Measurements from ENCODE around the gene MT1A. TPM values are rescaled to one million over a fixed set of nuclear protein-coding genes. Genes with fewer than 3 reads are reported as not detected.

MT1A gene
- total and polyA plus RNA-seq, 2 experiments from 2014 or later = 1.9 TPM; not detected in 1

DNA sequence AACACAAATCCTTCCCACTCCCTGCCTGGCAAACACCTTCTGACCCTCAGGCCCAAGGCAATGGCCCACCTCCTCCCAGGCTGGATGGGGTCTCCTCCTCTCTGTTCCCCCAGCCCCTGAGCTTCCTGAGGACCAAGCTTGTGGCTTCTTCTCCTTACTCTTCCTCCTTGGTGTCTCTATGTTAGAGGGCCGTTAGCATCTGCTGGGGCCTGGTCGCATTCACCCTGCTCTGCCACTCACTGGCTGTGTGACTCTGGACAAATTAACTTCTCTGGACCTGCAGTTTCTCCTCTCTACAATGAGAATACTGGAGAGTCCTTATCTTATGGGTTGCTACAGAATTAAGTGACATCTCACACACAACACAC, 30.8 kb upstream of the MT1A start:
- Histone ChIP-seq H4K20me1 (ENCODE audit: insufficient read depth, poor library complexity, severe bottlenecking) (no peaks in the 10 kb centered on the region), H3K4me1 (ENCODE audit: insufficient read depth) (peaks cover 26% of the 10 kb centered on the region), H3K36me3 (replicated peaks; ENCODE audit: insufficient read depth, low read depth) (no peaks in the 10 kb centered on the region), H3K27me3 (peaks cover 4% of the 10 kb centered on the region), H3K27ac (peak overlapping the region; percentile 87), H3K9me3 (ENCODE audit: low read depth) (no peaks in the 10 kb centered on the region), H3K4me3 (no peak overlapping the region), H3K4me2 (peak overlapping the region; percentile 77), H3K79me2 (no peaks in the 10 kb centered on the region), H2AFZ (no peak overlapping the region), H3K9me2 (replicated peaks; ENCODE audit: insufficient read depth) (no peaks in the 10 kb centered on the region)
- TF ChIP-seq EZH2 (IDR thresholded peaks at IDR 0.05; ENCODE audit: borderline replicate concordance) (no peak), EZH2phosphoT487 (IDR thresholded peaks at IDR 0.05; ENCODE audit: low read depth, severe bottlenecking, unreplicated experiment) (no peak)
- TF ChIP-seq, protein P1, sequence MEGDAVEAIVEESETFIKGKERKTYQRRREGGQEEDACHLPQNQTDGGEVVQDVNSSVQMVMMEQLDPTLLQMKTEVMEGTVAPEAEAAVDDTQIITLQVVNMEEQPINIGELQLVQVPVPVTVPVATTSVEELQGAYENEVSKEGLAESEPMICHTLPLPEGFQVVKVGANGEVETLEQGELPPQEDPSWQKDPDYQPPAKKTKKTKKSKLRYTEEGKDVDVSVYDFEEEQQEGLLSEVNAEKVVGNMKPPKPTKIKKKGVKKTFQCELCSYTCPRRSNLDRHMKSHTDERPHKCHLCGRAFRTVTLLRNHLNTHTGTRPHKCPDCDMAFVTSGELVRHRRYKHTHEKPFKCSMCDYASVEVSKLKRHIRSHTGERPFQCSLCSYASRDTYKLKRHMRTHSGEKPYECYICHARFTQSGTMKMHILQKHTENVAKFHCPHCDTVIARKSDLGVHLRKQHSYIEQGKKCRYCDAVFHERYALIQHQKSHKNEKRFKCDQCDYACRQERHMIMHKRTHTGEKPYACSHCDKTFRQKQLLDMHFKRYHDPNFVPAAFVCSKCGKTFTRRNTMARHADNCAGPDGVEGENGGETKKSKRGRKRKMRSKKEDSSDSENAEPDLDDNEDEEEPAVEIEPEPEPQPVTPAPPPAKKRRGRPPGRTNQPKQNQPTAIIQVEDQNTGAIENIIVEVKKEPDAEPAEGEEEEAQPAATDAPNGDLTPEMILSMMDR (IDR thresholded peaks at IDR 0.05; ENCODE audit: poor library complexity) = no peak
- no peak for DNase-seq (ENCODE audit: low spot score)
- 83% methylated on average over 2 of the region's 2 CpGs for WGBS (ENCODE audit: low lambda C conversion rate, missing lambda C conversion rate)

- Histone ChIP-seq H3K27ac (peak within 1 kb of the TSS; percentile 87), H4K20me1 (ENCODE audit: insufficient read depth, poor library complexity, severe bottlenecking) (no peaks in the 10 kb centered on the region), H2AFZ (no peak within 1 kb of the TSS), H3K27me3 (peaks cover 4% of the 10 kb centered on the region), H3K9me2 (replicated peaks; ENCODE audit: insufficient read depth) (no peaks in the 10 kb centered on the region), H3K79me2 (no peaks in the 10 kb centered on the region), H3K4me1 (ENCODE audit: insufficient read depth) (peaks cover 26% of the 10 kb centered on the region), H3K36me3 (replicated peaks; ENCODE audit: insufficient read depth, low read depth) (no peaks in the 10 kb centered on the region), H3K9me3 (ENCODE audit: low read depth) (no peaks in the 10 kb centered on the region), H3K4me3 (peak within 1 kb of the TSS; percentile 6), H3K4me2 (peak within 1 kb of the TSS; percentile 82)
- 9% methylated on average over 62 of the region's 62 CpGs for WGBS (ENCODE audit: low lambda C conversion rate, missing lambda C conversion rate)
- TF ChIP-seq, protein P1 (IDR thresholded peaks at IDR 0.05; ENCODE audit: poor library complexity) = no peak
- TF ChIP-seq EZH2 (IDR thresholded peaks at IDR 0.05; ENCODE audit: borderline replicate concordance) = no peak
- TF ChIP-seq EZH2phosphoT487 (IDR thresholded peaks at IDR 0.05; ENCODE audit: low read depth, severe bottlenecking, unreplicated experiment) = no peak
- DNase-seq (ENCODE audit: low spot score) = peak; percentile 98
Observed at GRCh38 chr16:56608043-56608875, 30.2 kb upstream of the MT1A start, which contains the start of gene MT2A. TSS of gene MT2A (plus strand) at chr16:56608584. CDS start at chr16:56608656, 72 bp downstream.

- TF ChIP-seq EZH2 (IDR thresholded peaks at IDR 0.05; ENCODE audit: borderline replicate concordance) (no peak), EZH2phosphoT487 (IDR thresholded peaks at IDR 0.05; ENCODE audit: low read depth, severe bottlenecking, unreplicated experiment) (no peak)
- TF ChIP-seq, protein P1 (IDR thresholded peaks at IDR 0.05; ENCODE audit: poor library complexity) = no peak
- Histone ChIP-seq H3K9me2 (replicated peaks; ENCODE audit: insufficient read depth) (no peaks in the 10 kb centered on the region), H2AFZ (no peak overlapping the region), H3K27me3 (peaks cover 4% of the 10 kb centered on the region), H3K27ac (peak overlapping the region; percentile 12), H3K9me3 (ENCODE audit: low read depth) (no peaks in the 10 kb centered on the region), H4K20me1 (ENCODE audit: insufficient read depth, poor library complexity, severe bottlenecking) (no peaks in the 10 kb centered on the region), H3K4me3 (no peak overlapping the region), H3K36me3 (replicated peaks; ENCODE audit: insufficient read depth, low read depth) (no peaks in the 10 kb centered on the region), H3K4me2 (peak overlapping the region; percentile 82), H3K79me2 (no peaks in the 10 kb centered on the region), H3K4me1 (ENCODE audit: insufficient read depth) (peaks cover 26% of the 10 kb centered on the region)
- WGBS (ENCODE audit: low lambda C conversion rate, missing lambda C conversion rate) = 5% methylated on average over 21 of the region's 21 CpGs
- DNase-seq (ENCODE audit: low spot score) = no peak
Observed at GRCh38 chr16:56608876-56609462, 29.5 kb upstream of the MT1A start.
